ENCODE data around the gene VPS18. TPM values are rescaled to one million over a fixed set of nuclear protein-coding genes. Genes with fewer than 3 reads are reported as not detected.

The VPS18 gene
- total and polyA plus RNA-seq, 2 experiments from 2014 or later = 5.9 to 42.5 TPM

DNA sequence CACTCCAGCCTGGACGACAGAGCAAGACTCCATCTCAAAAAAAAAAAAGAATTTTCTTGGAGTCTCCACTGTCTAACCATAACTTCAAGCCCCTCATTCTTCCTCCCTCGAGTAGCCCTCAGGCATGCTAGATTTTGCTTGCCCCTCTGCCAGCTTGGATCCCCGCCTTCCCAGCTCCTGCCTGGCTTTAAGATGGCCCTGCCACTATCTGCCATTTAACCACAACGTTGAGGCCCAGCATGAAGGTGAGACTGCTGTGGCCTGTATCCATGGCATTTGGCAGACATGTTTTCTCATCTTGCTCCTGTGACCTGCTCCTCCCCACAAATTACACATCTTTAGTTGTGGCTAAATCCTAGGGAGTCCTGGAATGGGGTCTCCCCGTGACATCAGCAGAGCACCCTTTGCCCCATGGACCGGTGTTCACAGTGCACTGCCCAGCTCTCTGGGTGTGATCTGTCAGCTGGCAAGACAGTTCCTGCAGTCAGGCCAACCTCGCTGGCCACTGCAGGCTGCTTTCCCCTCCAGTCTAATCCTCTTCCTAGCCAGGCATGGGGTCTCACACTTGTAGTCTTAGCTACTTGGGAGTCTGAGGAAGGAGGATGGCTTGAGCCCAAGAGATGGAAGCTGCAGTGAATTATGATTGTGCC lies 10.4 kb downstream of the VPS18 start:
- Histone ChIP-seq H3K36me3 (ENCODE audit: insufficient read depth) (peaks cover 4% of the 10 kb centered on the region; the same call in 1 of the 2 replicates), H2AFZ (no peak overlapping the region), H3K9me2 (ENCODE audit: insufficient read depth) (no peaks in the 10 kb centered on the region), H3K27me3 (ENCODE audit: insufficient read depth) (no peaks in the 10 kb centered on the region), H3K4me1 (ENCODE audit: insufficient read depth) (peaks cover 15% of the 10 kb centered on the region), H3K4me3 (no peak overlapping the region), H3K27ac (ENCODE audit: low read depth) (no peak overlapping the region), H3K4me2 (no peak overlapping the region), H3F3A (replicated peaks; ENCODE audit: low read depth) (peaks cover 18% of the 10 kb centered on the region; the same call in 1 of the 2 replicates), H3K79me2 (replicated peaks; ENCODE audit: insufficient read depth) (no peaks in the 10 kb centered on the region), H4K20me1 (replicated peaks; ENCODE audit: insufficient read depth) (peaks cover 18% of the 10 kb centered on the region)
- Mint-ChIP-seq H3K27ac (no peak overlapping the region), H3K27me3 (ENCODE audit: insufficient read depth, low read depth, poor library complexity) (peaks cover 13% of the 10 kb centered on the region), H3K4me1 (peaks cover 21% of the 10 kb centered on the region), H3K36me3 (ENCODE audit: low read depth) (peaks cover 51% of the 10 kb centered on the region), H3K9me3 (no peaks in the 10 kb centered on the region; the same call in 2 of the 3 replicates), H3K4me3 (no peak overlapping the region; the same call in 2 of the 3 replicates)
- ATAC-seq (no peak), DNase-seq (ENCODE audit: low spot score) (no peak)
- TF ChIP-seq POLR2AphosphoS5 (IDR thresholded peaks at IDR 0.05; ENCODE audit: low read depth) = no peak
- TF ChIP-seq, protein P1, sequence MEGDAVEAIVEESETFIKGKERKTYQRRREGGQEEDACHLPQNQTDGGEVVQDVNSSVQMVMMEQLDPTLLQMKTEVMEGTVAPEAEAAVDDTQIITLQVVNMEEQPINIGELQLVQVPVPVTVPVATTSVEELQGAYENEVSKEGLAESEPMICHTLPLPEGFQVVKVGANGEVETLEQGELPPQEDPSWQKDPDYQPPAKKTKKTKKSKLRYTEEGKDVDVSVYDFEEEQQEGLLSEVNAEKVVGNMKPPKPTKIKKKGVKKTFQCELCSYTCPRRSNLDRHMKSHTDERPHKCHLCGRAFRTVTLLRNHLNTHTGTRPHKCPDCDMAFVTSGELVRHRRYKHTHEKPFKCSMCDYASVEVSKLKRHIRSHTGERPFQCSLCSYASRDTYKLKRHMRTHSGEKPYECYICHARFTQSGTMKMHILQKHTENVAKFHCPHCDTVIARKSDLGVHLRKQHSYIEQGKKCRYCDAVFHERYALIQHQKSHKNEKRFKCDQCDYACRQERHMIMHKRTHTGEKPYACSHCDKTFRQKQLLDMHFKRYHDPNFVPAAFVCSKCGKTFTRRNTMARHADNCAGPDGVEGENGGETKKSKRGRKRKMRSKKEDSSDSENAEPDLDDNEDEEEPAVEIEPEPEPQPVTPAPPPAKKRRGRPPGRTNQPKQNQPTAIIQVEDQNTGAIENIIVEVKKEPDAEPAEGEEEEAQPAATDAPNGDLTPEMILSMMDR (conservative IDR thresholded peaks at IDR 0.05; ENCODE audit: low read depth in 2 of 2) = no peak
- no peak for TF ChIP-seq EZH2 (IDR thresholded peaks at IDR 0.05; ENCODE audit: low read depth, unreplicated experiment)
- no peak for TF ChIP-seq STAT1 (IDR thresholded peaks at IDR 0.05; ENCODE audit: unreplicated experiment)
- TF ChIP-seq, protein P2, sequence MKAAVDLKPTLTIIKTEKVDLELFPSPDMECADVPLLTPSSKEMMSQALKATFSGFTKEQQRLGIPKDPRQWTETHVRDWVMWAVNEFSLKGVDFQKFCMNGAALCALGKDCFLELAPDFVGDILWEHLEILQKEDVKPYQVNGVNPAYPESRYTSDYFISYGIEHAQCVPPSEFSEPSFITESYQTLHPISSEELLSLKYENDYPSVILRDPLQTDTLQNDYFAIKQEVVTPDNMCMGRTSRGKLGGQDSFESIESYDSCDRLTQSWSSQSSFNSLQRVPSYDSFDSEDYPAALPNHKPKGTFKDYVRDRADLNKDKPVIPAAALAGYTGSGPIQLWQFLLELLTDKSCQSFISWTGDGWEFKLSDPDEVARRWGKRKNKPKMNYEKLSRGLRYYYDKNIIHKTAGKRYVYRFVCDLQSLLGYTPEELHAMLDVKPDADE (IDR thresholded peaks at IDR 0.05) = no peak
- TF ChIP-seq, protein P3, sequence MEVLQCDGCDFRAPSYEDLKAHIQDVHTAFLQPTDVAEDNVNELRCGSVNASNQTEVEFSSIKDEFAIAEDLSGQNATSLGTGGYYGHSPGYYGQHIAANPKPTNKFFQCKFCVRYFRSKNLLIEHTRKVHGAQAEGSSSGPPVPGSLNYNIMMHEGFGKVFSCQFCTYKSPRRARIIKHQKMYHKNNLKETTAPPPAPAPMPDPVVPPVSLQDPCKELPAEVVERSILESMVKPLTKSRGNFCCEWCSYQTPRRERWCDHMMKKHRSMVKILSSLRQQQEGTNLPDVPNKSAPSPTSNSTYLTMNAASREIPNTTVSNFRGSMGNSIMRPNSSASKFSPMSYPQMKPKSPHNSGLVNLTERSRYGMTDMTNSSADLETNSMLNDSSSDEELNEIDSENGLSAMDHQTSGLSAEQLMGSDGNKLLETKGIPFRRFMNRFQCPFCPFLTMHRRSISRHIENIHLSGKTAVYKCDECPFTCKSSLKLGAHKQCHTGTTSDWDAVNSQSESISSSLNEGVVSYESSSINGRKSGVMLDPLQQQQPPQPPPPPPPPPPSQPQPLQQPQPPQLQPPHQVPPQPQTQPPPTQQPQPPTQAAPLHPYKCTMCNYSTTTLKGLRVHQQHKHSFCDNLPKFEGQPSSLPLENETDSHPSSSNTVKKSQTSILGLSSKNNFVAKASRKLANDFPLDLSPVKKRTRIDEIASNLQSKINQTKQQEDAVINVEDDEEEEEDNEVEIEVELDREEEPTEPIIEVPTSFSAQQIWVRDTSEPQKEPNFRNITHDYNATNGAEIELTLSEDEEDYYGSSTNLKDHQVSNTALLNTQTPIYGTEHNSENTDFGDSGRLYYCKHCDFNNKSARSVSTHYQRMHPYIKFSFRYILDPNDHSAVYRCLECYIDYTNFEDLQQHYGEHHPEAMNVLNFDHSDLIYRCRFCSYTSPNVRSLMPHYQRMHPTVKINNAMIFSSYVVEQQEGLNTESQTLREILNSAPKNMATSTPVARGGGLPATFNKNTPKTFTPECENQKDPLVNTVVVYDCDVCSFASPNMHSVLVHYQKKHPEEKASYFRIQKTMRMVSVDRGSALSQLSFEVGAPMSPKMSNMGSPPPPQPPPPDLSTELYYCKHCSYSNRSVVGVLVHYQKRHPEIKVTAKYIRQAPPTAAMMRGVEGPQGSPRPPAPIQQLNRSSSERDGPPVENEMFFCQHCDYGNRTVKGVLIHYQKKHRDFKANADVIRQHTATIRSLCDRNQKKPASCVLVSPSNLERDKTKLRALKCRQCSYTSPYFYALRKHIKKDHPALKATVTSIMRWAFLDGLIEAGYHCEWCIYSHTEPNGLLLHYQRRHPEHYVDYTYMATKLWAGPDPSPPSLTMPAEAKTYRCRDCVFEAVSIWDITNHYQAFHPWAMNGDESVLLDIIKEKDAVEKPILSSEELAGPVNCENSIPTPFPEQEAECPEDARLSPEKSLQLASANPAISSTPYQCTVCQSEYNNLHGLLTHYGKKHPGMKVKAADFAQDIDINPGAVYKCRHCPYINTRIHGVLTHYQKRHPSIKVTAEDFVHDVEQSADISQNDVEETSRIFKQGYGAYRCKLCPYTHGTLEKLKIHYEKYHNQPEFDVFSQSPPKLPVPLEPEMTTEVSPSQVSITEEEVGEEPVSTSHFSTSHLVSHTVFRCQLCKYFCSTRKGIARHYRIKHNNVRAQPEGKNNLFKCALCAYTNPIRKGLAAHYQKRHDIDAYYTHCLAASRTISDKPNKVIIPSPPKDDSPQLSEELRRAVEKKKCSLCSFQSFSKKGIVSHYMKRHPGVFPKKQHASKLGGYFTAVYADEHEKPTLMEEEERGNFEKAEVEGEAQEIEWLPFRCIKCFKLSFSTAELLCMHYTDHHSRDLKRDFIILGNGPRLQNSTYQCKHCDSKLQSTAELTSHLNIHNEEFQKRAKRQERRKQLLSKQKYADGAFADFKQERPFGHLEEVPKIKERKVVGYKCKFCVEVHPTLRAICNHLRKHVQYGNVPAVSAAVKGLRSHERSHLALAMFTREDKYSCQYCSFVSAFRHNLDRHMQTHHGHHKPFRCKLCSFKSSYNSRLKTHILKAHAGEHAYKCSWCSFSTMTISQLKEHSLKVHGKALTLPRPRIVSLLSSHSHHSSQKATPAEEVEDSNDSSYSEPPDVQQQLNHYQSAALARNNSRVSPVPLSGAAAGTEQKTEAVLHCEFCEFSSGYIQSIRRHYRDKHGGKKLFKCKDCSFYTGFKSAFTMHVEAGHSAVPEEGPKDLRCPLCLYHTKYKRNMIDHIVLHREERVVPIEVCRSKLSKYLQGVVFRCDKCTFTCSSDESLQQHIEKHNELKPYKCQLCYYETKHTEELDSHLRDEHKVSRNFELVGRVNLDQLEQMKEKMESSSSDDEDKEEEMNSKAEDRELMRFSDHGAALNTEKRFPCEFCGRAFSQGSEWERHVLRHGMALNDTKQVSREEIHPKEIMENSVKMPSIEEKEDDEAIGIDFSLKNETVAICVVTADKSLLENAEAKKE (CRISPR knock-in tag; IDR thresholded peaks at IDR 0.05) = no peak
- TF ChIP-seq ZNF331 (CRISPR knock-in tag; IDR thresholded peaks at IDR 0.05; ENCODE audit: low read depth) = no peak
- no peak for TF ChIP-seq JUNB (IDR thresholded peaks at IDR 0.05; ENCODE audit: unreplicated experiment)
- no peak for TF ChIP-seq EZH2phosphoT487 (IDR thresholded peaks at IDR 0.05; ENCODE audit: unreplicated experiment)
- no peak for TF ChIP-seq CREB1 (CRISPR knock-in tag; IDR thresholded peaks at IDR 0.05; ENCODE audit: low read depth)
- TF ChIP-seq ZNF114 (CRISPR knock-in tag; IDR thresholded peaks at IDR 0.05) = no peak
- TF ChIP-seq, protein P4, sequence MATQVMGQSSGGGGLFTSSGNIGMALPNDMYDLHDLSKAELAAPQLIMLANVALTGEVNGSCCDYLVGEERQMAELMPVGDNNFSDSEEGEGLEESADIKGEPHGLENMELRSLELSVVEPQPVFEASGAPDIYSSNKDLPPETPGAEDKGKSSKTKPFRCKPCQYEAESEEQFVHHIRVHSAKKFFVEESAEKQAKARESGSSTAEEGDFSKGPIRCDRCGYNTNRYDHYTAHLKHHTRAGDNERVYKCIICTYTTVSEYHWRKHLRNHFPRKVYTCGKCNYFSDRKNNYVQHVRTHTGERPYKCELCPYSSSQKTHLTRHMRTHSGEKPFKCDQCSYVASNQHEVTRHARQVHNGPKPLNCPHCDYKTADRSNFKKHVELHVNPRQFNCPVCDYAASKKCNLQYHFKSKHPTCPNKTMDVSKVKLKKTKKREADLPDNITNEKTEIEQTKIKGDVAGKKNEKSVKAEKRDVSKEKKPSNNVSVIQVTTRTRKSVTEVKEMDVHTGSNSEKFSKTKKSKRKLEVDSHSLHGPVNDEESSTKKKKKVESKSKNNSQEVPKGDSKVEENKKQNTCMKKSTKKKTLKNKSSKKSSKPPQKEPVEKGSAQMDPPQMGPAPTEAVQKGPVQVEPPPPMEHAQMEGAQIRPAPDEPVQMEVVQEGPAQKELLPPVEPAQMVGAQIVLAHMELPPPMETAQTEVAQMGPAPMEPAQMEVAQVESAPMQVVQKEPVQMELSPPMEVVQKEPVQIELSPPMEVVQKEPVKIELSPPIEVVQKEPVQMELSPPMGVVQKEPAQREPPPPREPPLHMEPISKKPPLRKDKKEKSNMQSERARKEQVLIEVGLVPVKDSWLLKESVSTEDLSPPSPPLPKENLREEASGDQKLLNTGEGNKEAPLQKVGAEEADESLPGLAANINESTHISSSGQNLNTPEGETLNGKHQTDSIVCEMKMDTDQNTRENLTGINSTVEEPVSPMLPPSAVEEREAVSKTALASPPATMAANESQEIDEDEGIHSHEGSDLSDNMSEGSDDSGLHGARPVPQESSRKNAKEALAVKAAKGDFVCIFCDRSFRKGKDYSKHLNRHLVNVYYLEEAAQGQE (IDR thresholded peaks at IDR 0.05; ENCODE audit: unreplicated experiment) = no peak
- TF ChIP-seq NANOG (IDR thresholded peaks at IDR 0.05; ENCODE audit: borderline replicate concordance) = no peak
